A549 (cell line): Measurements from ENCODE around the gene B3GLCT. TPM values are rescaled to one million over a fixed set of nuclear protein-coding genes. Genes with fewer than 3 reads are reported as not detected.

ENCODE experiments used
- ATAC-seq, 2 experiments: fragments of 200-7000 bp in 1 of 2; fragments of >200 bp in 1 of 2; cut with Nextera tagmentation in 1 of 2; cut with Tn5 transposase in 1 of 2; 3 replicates each; pipeline versions ENCODE4 v1.8.0 to v1.9.1; 2018 to 2020; ENCODE audit warnings: mild to moderate bottlenecking in 1 of 2, moderate library complexity in 1 of 2
- CTCF ChIA-PET: fragments of 300-600 bp; sonication (Branson Sonifier 250); formaldehyde crosslinking; extraction: SDS; loops from one replicate; lab custom pipeline; 2021; ENCODE audit warnings: antibody characterized with exemption, inconsistent platforms; lab: Yijun Ruan, JAX
- POLR2A ChIA-PET: fragments of 350-600 bp; formaldehyde crosslinking; extraction: SDS; loops from one replicate; lab custom pipeline; 2021; ENCODE audit warnings: antibody characterized with exemption, inconsistent platforms; lab: Yijun Ruan, JAX
- DNase-seq, 2 experiments: peaks; one replicate each; pipeline versions ENCODE4 v3.0.0 to v3.0.0-alpha.2; 2011 to 2016; ENCODE audit warnings: low read depth in 1 of 2, low spot score in 1 of 2
- FAIRE-seq: peaks from 2 replicates; lab custom pipeline; 2011; peaks lifted over from hg19 to GRCh38; lab: Jason Lieb, UNC
- H3K27ac ChIP-seq, 2 experiments: fragments of >200 bp; sonication (Bioruptor Twin); formaldehyde crosslinking; 3 replicates each; pipeline ENCODE4 v1.5.1; 2016 to 2017
- H3K4me1 ChIP-seq: fragments of >200 bp; sonication (Bioruptor Twin); formaldehyde crosslinking; 3 replicates; pipeline ENCODE4 v1.6.1; 2016
- H3K4me2 ChIP-seq: fragments of >200 bp; sonication (Bioruptor Twin); formaldehyde crosslinking; 3 replicates; pipeline ENCODE4 v1.6.1; 2016
- H3K4me3 ChIP-seq: fragments of >200 bp; sonication (Bioruptor Twin); formaldehyde crosslinking; 3 replicates; pipeline ENCODE4 v1.5.1; 2016
- H3K9me3 ChIP-seq: fragments of >200 bp; sonication (Bioruptor Twin); formaldehyde crosslinking; 3 replicates; pipeline ENCODE4 v1.6.1; 2016
- CEBPB ChIP-seq, 2 experiments: fragments of >200 bp in 1 of 2; sonication (Bioruptor Twin) in 1 of 2; formaldehyde crosslinking in 1 of 2; IDR thresholded peaks; 2 replicates each; pipeline ENCODE4 v1.6.1; 2012 to 2016
- CHD4 ChIP-seq: fragments of 200-600 bp; sonication (generic); IDR thresholded peaks from 2 replicates; pipeline ENCODE4 v1.6.1; 2016; ENCODE audit warnings: antibody characterized with exemption, mild to moderate bottlenecking, borderline replicate concordance
- EP300 ChIP-seq, 2 experiments: fragments of >200 bp; sonication (Bioruptor Twin); formaldehyde crosslinking; IDR thresholded peaks; 2 replicates in 1 of 2; 3 replicates in 1 of 2; pipeline ENCODE4 v1.6.1; 2016 to 2017
- FOSL2 ChIP-seq, 2 experiments: fragments of 450-650 bp in 1 of 2; fragments of >200 bp in 1 of 2; sonication (Bioruptor Twin) in 1 of 2; formaldehyde crosslinking; IDR thresholded peaks; 2 replicates each; pipeline versions ENCODE4 v1.5.0 to v1.6.1; 2016 to 2020; ENCODE audit warnings: mild to moderate bottlenecking in 1 of 2, moderate library complexity in 1 of 2
- GATA3 ChIP-seq: IDR thresholded peaks from 2 replicates; pipeline ENCODE4 v1.6.1; 2012; ENCODE audit warnings: borderline replicate concordance
- HDAC2 ChIP-seq: fragments of 200-600 bp; sonication (generic); IDR thresholded peaks from 2 replicates; pipeline ENCODE4 v1.6.1; 2016
- HES2 ChIP-seq: fragments of >200 bp; sonication (Bioruptor Twin); formaldehyde crosslinking; IDR thresholded peaks from 2 replicates; pipeline ENCODE4 v1.6.1; 2016
- HEYL ChIP-seq: fragments of 250-450 bp; sonication (Bioruptor Pico); IDR thresholded peaks from 2 replicates; pipeline ENCODE4 v1.8.0; 2021; ENCODE audit warnings: mild to moderate bottlenecking, moderate library complexity
- HOXA7 ChIP-seq: fragments of 250-450 bp; sonication (Bioruptor Pico); IDR thresholded peaks from 2 replicates; pipeline ENCODE4 v1.5.0; 2020; ENCODE audit warnings: mild to moderate bottlenecking, moderate library complexity
- HOXB13 ChIP-seq: fragments of 250-450 bp; sonication (Bioruptor Pico); IDR thresholded peaks from 2 replicates; pipeline ENCODE4 v1.5.0; 2020; ENCODE audit warnings: low read depth, mild to moderate bottlenecking, moderate library complexity
- KDM1A ChIP-seq: fragments of 200-600 bp; sonication (generic); IDR thresholded peaks from 2 replicates; pipeline ENCODE4 v1.6.1; 2016; ENCODE audit warnings: low read depth, mild to moderate bottlenecking
- MAZ ChIP-seq: fragments of 150-350 bp; IDR thresholded peaks from 2 replicates; pipeline ENCODE4 v1.6.1; 2014; ENCODE audit warnings: antibody characterized with exemption, low read depth, low read length, borderline replicate concordance
- MYC ChIP-seq: IDR thresholded peaks from 2 replicates; pipeline ENCODE4 v1.6.1; 2012; ENCODE audit warnings: mild to moderate bottlenecking, inconsistent platforms, low read length, improper control_type of control experiment, borderline replicate concordance
- NPAS2 ChIP-seq: fragments of 250-450 bp; sonication (Bioruptor Pico); IDR thresholded peaks from 2 replicates; pipeline ENCODE4 v1.8.0; 2022; ENCODE audit warnings: mild to moderate bottlenecking, moderate library complexity, borderline replicate concordance
- PHF8 ChIP-seq: fragments of 200-600 bp; sonication (generic); IDR thresholded peaks from 2 replicates; pipeline ENCODE4 v1.6.1; 2016; ENCODE audit warnings: low read depth, mild to moderate bottlenecking, antibody characterized with exemption, moderate library complexity, borderline replicate concordance
- POLR2A ChIP-seq: IDR thresholded peaks from 2 replicates; pipeline ENCODE4 v1.6.1; 2012; ENCODE audit warnings: mild to moderate bottlenecking, low read length
- RARB ChIP-seq: fragments of 250-450 bp; sonication (Bioruptor Pico); IDR thresholded peaks from 2 replicates; pipeline ENCODE4 v1.8.0; 2021; ENCODE audit warnings: mild to moderate bottlenecking, moderate library complexity
- SMC3 ChIP-seq: fragments of >200 bp; sonication (Bioruptor Twin); formaldehyde crosslinking; IDR thresholded peaks from 3 replicates; pipeline ENCODE4 v1.6.1; 2018; ENCODE audit warnings: inconsistent platforms
- TFCP2L1 ChIP-seq: fragments of 250-450 bp; sonication (Bioruptor Pico); IDR thresholded peaks from 2 replicates; pipeline ENCODE4 v1.5.0; 2021; ENCODE audit warnings: mild to moderate bottlenecking
- ZFP36 ChIP-seq: fragments of 450-650 bp; IDR thresholded peaks from 2 replicates; pipeline ENCODE4 v1.6.1; 2014; ENCODE audit warnings: borderline replicate concordance; ENCODE audit not compliant: partially characterized antibody
- ZNF302 ChIP-seq: fragments of 250-450 bp; sonication (Bioruptor Pico); IDR thresholded peaks from 2 replicates; pipeline ENCODE4 v1.9.0; 2021; ENCODE audit warnings: inconsistent platforms, mild to moderate bottlenecking, moderate library complexity
- WGBS: methylation state at CpG from one replicate; pipeline ENCODE4 v1.1.6; 2017; ENCODE audit errors: missing lambda C conversion rate; 5-methylcytosine and 5-hydroxymethylcytosine counted together
- polyA plus RNA-seq, 4 experiments: library from polyadenylated mRNA; depleted of rRNA in 3 of 4; stranded (reverse); fragments of >200 nt; fragmentation: RNase III in 1 of 4; extraction: RNeasy Plus Mini Kit Qiagen cat#74134 plus additional on column Dnase treatment in 1 of 4; gene quantifications; 2 replicates in 3 of 4; 3 replicates in 1 of 4; pipeline ENCODE4 v1.2.3, GENCODE V29; 2011 to 2017
- TF ChIP-seq, protein P1 (sequence below): fragments of 150-350 bp; IDR thresholded peaks from 2 replicates; pipeline ENCODE4 v1.6.1; 2014; ENCODE audit warnings: low read depth, mild to moderate bottlenecking, low read length
- TF ChIP-seq, protein P2 (sequence below): fragments of 250-450 bp; sonication (Bioruptor Pico); IDR thresholded peaks from 2 replicates; pipeline ENCODE4 v1.5.0; 2021; ENCODE audit warnings: mild to moderate bottlenecking, moderate library complexity, borderline replicate concordance
- TF ChIP-seq, protein P3 (sequence below): fragments of >200 bp; sonication (Bioruptor Twin); formaldehyde crosslinking; IDR thresholded peaks from 3 replicates; pipeline ENCODE4 v1.5.1; 2016

Gene B3GLCT
- polyA plus RNA-seq, 2 of the 4 experiments (the other 2 are of a cell fraction), result 4.5 to 6.6 TPM

- H3K27ac ChIP-seq, result no peak overlapping the region
- CTCF ChIA-PET, result no interaction called here
- no peak for DNase-seq
- WGBS, result 60% methylated on average over 1 of the region's 1 CpG
- no peak overlapping the region for H3K4me2 ChIP-seq
- H3K9me3 ChIP-seq, result no peaks in the 10 kb centered on the region
- no peak overlapping the region for H3K4me3 ChIP-seq
- no peak for TF ChIP-seq POLR2A
- no peak for TF ChIP-seq EP300 (IDR thresholded peaks at IDR 0.05)
- TF ChIP-seq, protein P1, sequence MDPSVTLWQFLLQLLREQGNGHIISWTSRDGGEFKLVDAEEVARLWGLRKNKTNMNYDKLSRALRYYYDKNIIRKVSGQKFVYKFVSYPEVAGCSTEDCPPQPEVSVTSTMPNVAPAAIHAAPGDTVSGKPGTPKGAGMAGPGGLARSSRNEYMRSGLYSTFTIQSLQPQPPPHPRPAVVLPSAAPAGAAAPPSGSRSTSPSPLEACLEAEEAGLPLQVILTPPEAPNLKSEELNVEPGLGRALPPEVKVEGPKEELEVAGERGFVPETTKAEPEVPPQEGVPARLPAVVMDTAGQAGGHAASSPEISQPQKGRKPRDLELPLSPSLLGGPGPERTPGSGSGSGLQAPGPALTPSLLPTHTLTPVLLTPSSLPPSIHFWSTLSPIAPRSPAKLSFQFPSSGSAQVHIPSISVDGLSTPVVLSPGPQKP, result no peak
- no peak for TF ChIP-seq ZFP36
- TF ChIP-seq NPAS2 (CRISPR knock-in tag), result no peak
- TF ChIP-seq HES2, result no peak
- TF ChIP-seq HOXA7 (CRISPR knock-in tag), result no peak
- TF ChIP-seq CHD4, result no peak
- no peak for TF ChIP-seq HDAC2
- TF ChIP-seq SMC3, result no peak
- TF ChIP-seq, all 56 proteins: peak for 0
- ATAC-seq (no peak), FAIRE-seq (no peak)
- no peaks in the 10 kb centered on the region for H3K4me1 ChIP-seq
- POLR2A ChIA-PET, result no interaction called here
Observed at GRCh38 chr13:31263346-31263745, 63.6 kb downstream of the B3GLCT start.

DNA sequence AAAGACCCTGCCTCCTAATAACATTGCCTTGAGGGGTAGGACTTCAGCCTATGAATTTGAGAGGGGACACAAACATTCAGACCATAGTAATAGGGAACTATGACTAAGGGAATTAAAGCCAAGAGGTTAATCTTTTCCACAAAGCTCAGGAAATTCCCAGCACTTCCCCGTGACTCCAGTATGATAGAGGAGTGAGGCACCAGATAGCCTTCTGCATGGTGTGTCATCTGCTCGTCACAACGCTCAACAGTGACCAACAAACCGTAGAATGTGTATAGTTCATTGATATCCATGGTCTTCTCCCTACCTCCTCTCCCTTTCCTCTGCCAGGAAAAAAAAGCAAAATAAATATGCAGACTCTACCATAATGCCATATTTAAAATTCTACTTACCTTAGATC, 64.4 kb downstream of the B3GLCT start:
- FAIRE-seq (no peak), DNase-seq (no peak), ATAC-seq (no peak)
- 79% methylated on average over 4 of the region's 4 CpGs for WGBS
- TF ChIP-seq PHF8 (no peak), POLR2A (no peak), MAZ (no peak)
- TF ChIP-seq, protein P2, sequence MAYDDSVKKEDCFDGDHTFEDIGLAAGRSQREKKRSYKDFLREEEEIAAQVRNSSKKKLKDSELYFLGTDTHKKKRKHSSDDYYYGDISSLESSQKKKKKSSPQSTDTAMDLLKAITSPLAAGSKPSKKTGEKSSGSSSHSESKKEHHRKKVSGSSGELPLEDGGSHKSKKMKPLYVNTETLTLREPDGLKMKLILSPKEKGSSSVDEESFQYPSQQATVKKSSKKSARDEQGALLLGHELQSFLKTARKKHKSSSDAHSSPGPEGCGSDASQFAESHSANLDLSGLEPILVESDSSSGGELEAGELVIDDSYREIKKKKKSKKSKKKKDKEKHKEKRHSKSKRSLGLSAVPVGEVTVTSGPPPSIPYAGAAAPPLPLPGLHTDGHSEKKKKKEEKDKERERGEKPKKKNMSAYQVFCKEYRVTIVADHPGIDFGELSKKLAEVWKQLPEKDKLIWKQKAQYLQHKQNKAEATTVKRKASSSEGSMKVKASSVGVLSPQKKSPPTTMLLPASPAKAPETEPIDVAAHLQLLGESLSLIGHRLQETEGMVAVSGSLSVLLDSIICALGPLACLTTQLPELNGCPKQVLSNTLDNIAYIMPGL, result no peak
- Histone ChIP-seq H3K4me3 (no peak overlapping the region), H3K27ac (no peak overlapping the region), H3K4me1 (no peaks in the 10 kb centered on the region), H3K9me3 (no peaks in the 10 kb centered on the region), H3K4me2 (no peak overlapping the region)
- POLR2A ChIA-PET, result no interaction called here
- CTCF ChIA-PET, result interaction anchor here (1.1 kb wide), 1 partner anchor 65 kb away, joined by 3 read pairs; the partner anchor contains the start of gene B3GLCT

DNA sequence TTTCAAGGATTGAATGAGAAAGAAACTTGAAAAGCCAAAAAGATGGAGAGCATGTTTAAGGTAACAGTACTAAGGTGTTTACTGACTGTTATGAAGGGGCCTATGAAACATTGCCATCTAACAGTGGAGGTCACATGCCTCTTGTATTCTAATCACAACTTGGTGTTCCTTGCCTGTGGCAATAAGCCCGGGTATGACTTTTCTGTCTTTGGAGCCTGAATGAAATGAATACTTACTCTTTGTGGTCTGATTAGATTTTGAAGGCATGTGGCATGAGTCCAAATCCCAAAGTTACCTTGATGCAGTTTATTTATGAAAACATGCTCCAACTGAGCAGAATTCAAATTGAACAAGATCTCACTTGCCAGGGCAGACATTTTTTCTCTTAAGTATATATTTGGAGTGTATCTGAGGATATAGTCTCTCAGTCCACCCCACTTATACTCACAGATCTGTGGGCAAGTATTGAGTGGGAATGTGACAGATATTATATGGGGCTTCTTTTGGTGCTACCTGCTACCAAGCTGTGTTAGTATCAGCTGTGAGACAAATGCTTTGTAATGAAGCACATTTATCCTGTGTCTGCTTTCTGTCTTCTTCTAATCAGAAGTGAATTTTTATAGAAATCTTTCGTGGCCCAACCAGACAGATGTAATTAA, 67.5 kb downstream of the B3GLCT start:
- TF ChIP-seq KDM1A (no peak), HEYL (CRISPR knock-in tag) (no peak), PHF8 (no peak)
- TF ChIP-seq, all 56 proteins: peak for 0
- Histone ChIP-seq H3K9me3 (no peaks in the 10 kb centered on the region), H3K27ac (no peak overlapping the region), H3K4me1 (no peaks in the 10 kb centered on the region), H3K4me2 (no peak overlapping the region), H3K4me3 (no peak overlapping the region)
- FAIRE-seq, result no peak
- POLR2A ChIA-PET, result no interaction called here
- WGBS, result 79% methylated on average over 2 of the region's 2 CpGs
- CTCF ChIA-PET, result interaction anchor here (0.8 kb wide), 1 partner anchor 31 kb away, joined by 4 read pairs; no protein-coding TSS in a partner anchor
- DNase-seq, result no peak
- ATAC-seq, result no peak

DNA sequence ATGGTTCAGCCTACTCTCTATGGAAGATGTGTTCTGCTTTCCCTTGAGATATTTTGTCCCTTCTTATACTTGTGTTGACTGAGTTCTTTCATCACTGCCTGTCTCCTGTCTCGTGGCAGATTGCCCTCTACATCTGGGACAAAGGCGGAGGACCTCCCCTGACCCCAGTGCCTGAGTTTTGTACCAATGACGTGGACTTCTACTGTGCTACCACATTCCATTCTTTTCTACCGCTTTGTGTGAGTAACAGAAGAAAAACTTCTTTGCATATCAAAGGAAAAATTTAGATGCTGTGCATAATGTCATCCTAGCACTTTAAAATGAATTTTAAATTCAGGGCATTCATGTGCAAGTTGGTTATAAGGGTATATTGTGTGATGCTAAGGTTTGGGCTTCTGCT, 74.6 kb downstream of the B3GLCT start:
- no peak overlapping the region for H3K27ac ChIP-seq
- WGBS, result 66% methylated on average over 4 of the region's 4 CpGs
- no peak for FAIRE-seq
- TF ChIP-seq TFCP2L1 (CRISPR knock-in tag), result no peak
- TF ChIP-seq FOSL2 (IDR thresholded peaks at IDR 0.05), result no peak
- no peak for TF ChIP-seq FOSL2 (CRISPR knock-in tag; IDR thresholded peaks at IDR 0.05)
- TF ChIP-seq ZNF302 (CRISPR knock-in tag), result no peak
- TF ChIP-seq EP300 (IDR thresholded peaks at IDR 0.05), result no peak
- TF ChIP-seq GATA3, result no peak
- no peak for TF ChIP-seq CEBPB (IDR thresholded peaks at IDR 0.05)
- no peak for TF ChIP-seq POLR2A
- TF ChIP-seq RARB (CRISPR knock-in tag), result no peak
- no peak for TF ChIP-seq HES2
- no peak for TF ChIP-seq HOXB13 (CRISPR knock-in tag)
- TF ChIP-seq MAZ, result no peak
- TF ChIP-seq, protein P3, sequence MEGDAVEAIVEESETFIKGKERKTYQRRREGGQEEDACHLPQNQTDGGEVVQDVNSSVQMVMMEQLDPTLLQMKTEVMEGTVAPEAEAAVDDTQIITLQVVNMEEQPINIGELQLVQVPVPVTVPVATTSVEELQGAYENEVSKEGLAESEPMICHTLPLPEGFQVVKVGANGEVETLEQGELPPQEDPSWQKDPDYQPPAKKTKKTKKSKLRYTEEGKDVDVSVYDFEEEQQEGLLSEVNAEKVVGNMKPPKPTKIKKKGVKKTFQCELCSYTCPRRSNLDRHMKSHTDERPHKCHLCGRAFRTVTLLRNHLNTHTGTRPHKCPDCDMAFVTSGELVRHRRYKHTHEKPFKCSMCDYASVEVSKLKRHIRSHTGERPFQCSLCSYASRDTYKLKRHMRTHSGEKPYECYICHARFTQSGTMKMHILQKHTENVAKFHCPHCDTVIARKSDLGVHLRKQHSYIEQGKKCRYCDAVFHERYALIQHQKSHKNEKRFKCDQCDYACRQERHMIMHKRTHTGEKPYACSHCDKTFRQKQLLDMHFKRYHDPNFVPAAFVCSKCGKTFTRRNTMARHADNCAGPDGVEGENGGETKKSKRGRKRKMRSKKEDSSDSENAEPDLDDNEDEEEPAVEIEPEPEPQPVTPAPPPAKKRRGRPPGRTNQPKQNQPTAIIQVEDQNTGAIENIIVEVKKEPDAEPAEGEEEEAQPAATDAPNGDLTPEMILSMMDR, result no peak
- TF ChIP-seq ZFP36, result no peak
- TF ChIP-seq MYC, result no peak
- no peak for TF ChIP-seq HOXA7 (CRISPR knock-in tag)

More for the DNA sequence above, 74.6 kb downstream of the B3GLCT start:
- CTCF ChIA-PET, result no interaction called here
- no peak for DNase-seq
- Histone ChIP-seq H3K4me3 (no peak overlapping the region), H3K4me2 (no peak overlapping the region), H3K4me1 (no peaks in the 10 kb centered on the region), H3K9me3 (no peaks in the 10 kb centered on the region)
- POLR2A ChIA-PET, result no interaction called here
- no peak for ATAC-seq
